GM21423 (cell line): ENCODE data around the gene TSFM.

Source experiments
- ATAC-seq: cut with Tn5 transposase; IDR thresholded peaks from one replicate; pipeline ENCODE4 v1.9.1; 2021; ENCODE audit warnings: mild to moderate bottlenecking, moderate library complexity; ENCODE audit not compliant: unreplicated experiment

The TSFM gene

GRCh38 chr12:57745485-57745881 is 37.1 kb upstream of the TSFM start:
- no peak for ATAC-seq

- ATAC-seq, result no peak
Observed at GRCh38 chr12:57746025-57746424, 36.6 kb upstream of the TSFM start.

GRCh38 chr12:57749061-57749460 is 33.5 kb upstream of the TSFM start:
- ATAC-seq, result no peak

GRCh38 chr12:57750561-57751431 is 31.8 kb upstream of the TSFM start:
- no peak for ATAC-seq

GRCh38 chr12:57751432-57751787 is 31.2 kb upstream of the TSFM start:
- no peak for ATAC-seq

GRCh38 chr12:57751788-57752667 is 30.6 kb upstream of the TSFM start, which contains the start of gene CDK4:
TSS of gene CDK4 (minus strand) at chr12:57752310. CDS start at chr12:57751717, 593 bp downstream.
- peak; percentile 66 for ATAC-seq

- ATAC-seq, result no peak
Observed at GRCh38 chr12:57752668-57753000, 30.0 kb upstream of the TSFM start.

- ATAC-seq, result no peak
Observed at GRCh38 chr12:57753756-57754337, 28.7 kb upstream of the TSFM start.

GRCh38 chr12:57754411-57755193 is 28.0 kb upstream of the TSFM start, which contains the start of gene MARCHF9:
TSS of gene MARCHF9 (plus strand) at chr12:57755103. CDS start at chr12:57755529, 426 bp downstream.
- peak; percentile 36 for ATAC-seq

GRCh38 chr12:57755194-57755453 is 27.5 kb upstream of the TSFM start:
- no peak for ATAC-seq

GRCh38 chr12:57755454-57756372 is 26.9 kb upstream of the TSFM start:
- no peak for ATAC-seq

- no peak for ATAC-seq
Observed at GRCh38 chr12:57756406-57757341, 25.9 kb upstream of the TSFM start.

- no peak for ATAC-seq
Observed at GRCh38 chr12:57757771-57758170, 24.8 kb upstream of the TSFM start.

- ATAC-seq, result no peak
Observed at GRCh38 chr12:57758552-57759359, 23.8 kb upstream of the TSFM start.

- no peak for ATAC-seq
Observed at GRCh38 chr12:57759360-57759980, 23.1 kb upstream of the TSFM start.

- ATAC-seq, result no peak
Observed at GRCh38 chr12:57760347-57760982, 22.1 kb upstream of the TSFM start.

GRCh38 chr12:57761391-57761998 is 21.1 kb upstream of the TSFM start:
- ATAC-seq, result no peak
